ENCODE data around the gene ZCCHC14. TPM values are rescaled to one million over a fixed set of nuclear protein-coding genes. Genes with fewer than 3 reads are reported as not detected.

ZCCHC14 gene
- total RNA-seq, 2 experiments from 2014 or later, result 16.4 to 18.3 TPM

- no peak for DNase-seq
- Mint-ChIP-seq H3K36me3 (ENCODE audit: low read depth) (peaks cover 61% of the 10 kb centered on the region), H3K4me3 (no peak overlapping the region), H3K4me1 (ENCODE audit: low read depth) (peaks cover 4% of the 10 kb centered on the region), H3K27me3 (no peaks in the 10 kb centered on the region), H3K9me3 (no peaks in the 10 kb centered on the region), H3K27ac (no peak overlapping the region)
- peaks cover 11% of the 10 kb centered on the region for H3K36me3 ChIP-seq (ENCODE audit: insufficient read depth, low read length)
- H3K27me3 ChIP-seq (ENCODE audit: control insufficient read depth in 1 of 2, insufficient read depth in 2 of 2, low read length in 2 of 2), result no peaks in the 10 kb centered on the region
- TF ChIP-seq CTCF (IDR thresholded peaks at IDR 0.05), result no peak
- H3K4me3 ChIP-seq (ENCODE audit: low read length), result no peak overlapping the region
- CTCF ChIA-PET, result no interaction called here
- intact Hi-C loops (cut with DNase I, micrococcal nuclease), result no loop called here
- H3K4me1 ChIP-seq (ENCODE audit: insufficient read depth, low read length), result no peaks in the 10 kb centered on the region
- H3K27ac ChIP-seq (ENCODE audit: low read depth in 1 of 2, low read length in 2 of 2), result no peak overlapping the region
- H3K9me3 ChIP-seq (ENCODE audit: control insufficient read depth in 1 of 2, insufficient read depth in 1 of 2, low read length in 2 of 2), result no peaks in the 10 kb centered on the region
- POLR2A ChIA-PET, result no interaction called here
- no peak for ATAC-seq (ENCODE audit: poor library complexity)
Observed at GRCh38 chr16:87443964-87444363, 48.9 kb downstream of the ZCCHC14 start.

- no peak overlapping the region for H3K27ac Mint-ChIP-seq
- Histone ChIP-seq H3K27me3 (ENCODE audit: control insufficient read depth in 1 of 2, insufficient read depth in 2 of 2, low read length in 2 of 2) (no peaks in the 10 kb centered on the region), H3K27ac (ENCODE audit: low read depth in 1 of 2, low read length in 2 of 2) (no peak overlapping the region), H3K36me3 (ENCODE audit: insufficient read depth, low read length) (peaks cover 6% of the 10 kb centered on the region), H3K4me1 (ENCODE audit: insufficient read depth, low read length) (no peaks in the 10 kb centered on the region), H3K9me3 (ENCODE audit: control insufficient read depth in 1 of 2, insufficient read depth in 1 of 2, low read length in 2 of 2) (no peaks in the 10 kb centered on the region), H3K4me3 (ENCODE audit: low read length) (no peak overlapping the region)
- DNase-seq, result no peak
- no peak for ATAC-seq (ENCODE audit: poor library complexity)
- CTCF ChIA-PET, result interaction anchor here (0.7 kb wide), 1 partner anchor 9 kb away, joined by 3 read pairs; no protein-coding TSS in a partner anchor
- intact Hi-C loops (cut with DNase I, micrococcal nuclease), result no loop called here
- no peaks in the 10 kb centered on the region for H3K27me3 Mint-ChIP-seq
- H3K4me3 Mint-ChIP-seq, result no peak overlapping the region
- H3K4me1 Mint-ChIP-seq (ENCODE audit: low read depth), result peaks cover 4% of the 10 kb centered on the region
- no peaks in the 10 kb centered on the region for H3K9me3 Mint-ChIP-seq
- POLR2A ChIA-PET, result no interaction called here
- no peak for TF ChIP-seq CTCF (IDR thresholded peaks at IDR 0.05)
- peaks cover 51% of the 10 kb centered on the region for H3K36me3 Mint-ChIP-seq (ENCODE audit: low read depth)
Observed at GRCh38 chr16:87443016-87443415, 49.8 kb downstream of the ZCCHC14 start.

- Mint-ChIP-seq H3K27ac (no peak overlapping the region), H3K36me3 (ENCODE audit: low read depth) (peaks cover 47% of the 10 kb centered on the region), H3K4me1 (ENCODE audit: low read depth) (peaks cover 4% of the 10 kb centered on the region), H3K9me3 (no peaks in the 10 kb centered on the region), H3K27me3 (no peaks in the 10 kb centered on the region), H3K4me3 (no peak overlapping the region)
- ChIA-PET CTCF (interaction anchor here (0.7 kb wide), 1 partner anchor 10 kb away, joined by 3 read pairs; no protein-coding TSS in a partner anchor), POLR2A (no interaction called here)
- Histone ChIP-seq H3K27ac (ENCODE audit: low read depth in 1 of 2, low read length in 2 of 2) (no peak overlapping the region), H3K36me3 (ENCODE audit: insufficient read depth, low read length) (peaks cover 2% of the 10 kb centered on the region), H3K4me1 (ENCODE audit: insufficient read depth, low read length) (no peaks in the 10 kb centered on the region), H3K4me3 (ENCODE audit: low read length) (no peak overlapping the region), H3K9me3 (ENCODE audit: control insufficient read depth in 1 of 2, insufficient read depth in 1 of 2, low read length in 2 of 2) (no peaks in the 10 kb centered on the region), H3K27me3 (ENCODE audit: control insufficient read depth in 1 of 2, insufficient read depth in 2 of 2, low read length in 2 of 2) (no peaks in the 10 kb centered on the region)
- TF ChIP-seq CTCF (IDR thresholded peaks at IDR 0.05), result no peak
- intact Hi-C loops (cut with DNase I, micrococcal nuclease), result loop anchor here in 1 of 2 experiments (1.0 kb wide), 1 partner anchor 47 kb away; no protein-coding TSS in a partner anchor
- DNase-seq, result no peak
- ATAC-seq (ENCODE audit: poor library complexity), result no peak
Observed at GRCh38 chr16:87442581-87442966, 50.2 kb downstream of the ZCCHC14 start.

All from CD4-positive, alpha-beta T cell (primary cell).